Stimulated activated naive CD8-positive, alpha-beta T cell treated with anti-CD3 and anti-CD28 coated beads, Interleukin-15, amount 100 ng/mL, for 72 hours (primary cell): ENCODE data around the gene OSGIN1.

Experiments
- ATAC-seq: fragments of 150-1000 bp; cut with Tn5 transposase; 2 replicates; pipeline ENCODE4 v1.10.0; 2021; ENCODE audit warnings: mild to moderate bottlenecking, moderate library complexity
- DNase-seq, 2 donors: peaks; one replicate each; pipeline ENCODE4 v3.0.0; 2021 to 2022
- H3K27ac Mint-ChIP-seq, 2 donors: one replicate each; pipeline ENCODE4 v1.8.0; 2022; ENCODE audit warnings: mild to moderate bottlenecking in 2 of 2, mixed read lengths in 2 of 2, moderate library complexity in 2 of 2
- H3K27me3 Mint-ChIP-seq: one replicate; pipeline ENCODE4 v1.8.0; 2022; ENCODE audit warnings: mixed read lengths
- H3K4me1 Mint-ChIP-seq: one replicate; pipeline ENCODE4 v1.8.0; 2022; ENCODE audit warnings: mild to moderate bottlenecking, mixed read lengths
- H3K4me3 Mint-ChIP-seq, 2 donors: one replicate each; pipeline ENCODE4 v1.8.0; 2022; ENCODE audit warnings: mild to moderate bottlenecking in 2 of 2, mixed read lengths in 2 of 2, moderate library complexity in 1 of 2
- H3K9me3 Mint-ChIP-seq, 2 donors: one replicate each; pipeline ENCODE4 v1.8.0; 2022; ENCODE audit warnings: mixed read lengths in 2 of 2

The OSGIN1 gene

DNA sequence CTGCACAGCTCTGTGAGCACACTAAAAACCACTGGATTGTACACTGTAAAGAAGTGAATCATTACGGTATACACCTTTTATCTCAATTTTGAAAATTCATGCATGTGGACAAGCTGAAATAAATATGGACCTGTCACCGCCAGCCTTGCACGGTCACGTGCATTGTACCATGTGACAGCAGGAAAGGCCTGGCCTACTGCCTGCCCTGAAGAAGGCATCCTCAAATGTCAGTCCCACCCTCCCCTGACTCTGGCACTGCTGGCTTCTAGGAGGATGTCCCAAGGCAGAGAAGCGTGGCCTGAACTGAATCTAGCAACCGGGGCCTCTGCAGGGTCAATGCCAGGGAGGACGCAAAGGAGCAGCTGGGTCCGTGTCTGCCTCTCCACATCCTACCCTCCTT lies 54.9 kb downstream of the OSGIN1 start:
- Mint-ChIP-seq H3K9me3 (no peaks in the 10 kb centered on the region), H3K27me3 (peaks cover 21% of the 10 kb centered on the region), H3K4me3 (no peak overlapping the region), H3K27ac (no peak overlapping the region), H3K4me1 (no peaks in the 10 kb centered on the region)
- DNase-seq (no peak), ATAC-seq (no peak)

DNA sequence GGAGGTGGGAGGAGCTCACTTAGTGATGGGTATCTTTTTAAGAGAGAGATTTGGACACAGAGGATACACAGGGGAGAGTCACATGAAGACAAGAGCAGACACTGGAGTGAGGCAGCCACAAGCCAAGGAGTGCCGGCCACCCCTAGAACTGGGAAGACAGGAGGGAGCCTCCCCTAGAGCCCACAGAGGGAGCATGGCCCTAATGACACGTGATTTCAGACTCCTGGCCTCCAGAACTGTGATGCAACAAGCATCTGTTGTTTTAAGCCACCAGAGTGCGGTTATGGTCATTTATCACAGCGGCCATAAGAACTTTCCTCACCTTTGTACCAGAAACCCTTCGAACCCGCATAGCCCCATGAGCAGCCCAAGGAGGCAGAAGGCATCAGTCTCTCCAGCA lies 56.2 kb downstream of the OSGIN1 start:
- ATAC-seq: no peak
- Mint-ChIP-seq H3K4me1 (peaks cover 7% of the 10 kb centered on the region), H3K4me3 (no peak overlapping the region), H3K27me3 (peaks cover 22% of the 10 kb centered on the region), H3K9me3 (peaks cover 0 to under 1% of the 10 kb centered on the region in 2 donors), H3K27ac (no peak overlapping the region)
- no peak for DNase-seq

DNA sequence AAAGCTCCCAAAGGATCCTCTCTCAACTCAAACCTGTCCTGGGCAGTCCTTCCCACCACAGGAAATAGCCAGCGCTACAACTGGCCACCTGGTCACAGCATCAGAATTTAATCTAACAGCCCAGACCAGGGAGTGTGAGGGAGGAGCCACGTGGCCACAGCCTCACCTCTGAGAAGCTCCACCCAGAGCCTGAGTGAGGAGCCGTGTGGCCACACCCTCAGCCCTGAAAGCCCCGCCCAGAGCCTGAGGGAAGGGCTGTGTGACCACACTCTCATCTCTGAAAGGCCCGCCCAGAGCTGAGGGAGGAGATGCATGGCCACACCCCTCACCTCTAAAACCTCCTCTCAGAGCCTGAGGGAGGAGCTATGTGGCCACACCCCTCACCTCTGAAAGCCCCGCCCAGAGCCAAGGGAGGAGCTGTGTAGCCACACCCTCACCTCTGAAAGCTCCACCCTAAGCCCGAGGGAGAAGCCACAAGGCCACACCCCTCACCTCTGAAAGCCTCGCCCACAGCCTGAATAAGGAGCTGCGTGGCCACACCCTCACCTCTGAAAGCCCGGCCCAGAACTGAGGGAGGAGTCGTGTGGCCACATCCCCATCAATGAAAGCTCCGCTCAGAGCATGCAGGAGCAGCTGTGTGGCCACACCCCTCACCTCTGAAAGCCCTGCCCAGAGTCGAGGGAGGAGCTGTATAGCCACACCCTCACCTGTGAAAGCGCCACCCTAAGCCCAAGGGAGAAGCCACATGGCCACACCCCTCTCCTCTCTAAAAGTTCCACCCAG lies 60.9 kb downstream of the OSGIN1 start:
- peaks cover 17% of the 10 kb centered on the region for H3K27me3 Mint-ChIP-seq
- H3K9me3 Mint-ChIP-seq: peaks cover 4 to 14% of the 10 kb centered on the region in 2 donors
- peaks cover 12% of the 10 kb centered on the region for H3K4me1 Mint-ChIP-seq
- H3K27ac Mint-ChIP-seq: peak overlapping the region; percentile 19 to 67
- ATAC-seq: peak; percentile 89
- H3K4me3 Mint-ChIP-seq: peak overlapping the region; percentile 12 to 48
- DNase-seq: peak; percentile 79 to 85

DNA sequence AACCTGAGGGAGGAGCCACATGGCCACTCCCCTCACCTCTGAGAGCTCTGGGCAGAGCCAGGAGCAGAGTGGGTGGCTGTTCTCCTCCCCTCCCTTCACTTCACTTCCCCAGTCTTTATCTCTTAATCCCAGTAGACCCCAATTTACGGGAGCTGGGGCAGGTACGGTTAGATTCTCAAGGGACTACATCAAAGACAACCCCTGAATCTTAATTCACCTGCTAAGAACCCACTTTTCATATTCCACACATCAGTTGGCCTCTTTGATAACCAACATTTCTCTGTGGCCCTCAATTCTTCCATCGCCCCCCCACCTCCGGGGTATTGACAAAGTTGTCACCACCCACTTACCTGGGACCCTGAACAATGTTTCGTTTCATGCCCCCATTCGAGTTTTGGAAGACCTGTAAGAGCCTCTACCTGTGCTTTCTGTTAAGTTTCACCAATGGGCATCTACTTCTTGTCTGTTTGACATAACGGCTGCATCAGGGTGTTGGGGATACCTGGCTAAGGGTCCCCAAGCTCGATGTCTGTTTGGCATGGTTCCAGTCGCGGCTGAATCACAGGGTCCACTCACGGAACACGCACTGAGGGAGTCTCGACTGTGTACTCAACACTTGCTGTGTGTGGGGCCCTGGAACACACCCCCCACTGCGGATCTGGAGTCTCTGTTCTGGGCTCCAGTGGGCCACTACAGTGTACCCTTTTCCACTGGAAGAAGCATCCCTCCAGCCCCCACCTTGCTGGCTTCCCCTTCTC lies 61.7 kb downstream of the OSGIN1 start:
- peak overlapping the region in 1 of 2 donors; percentile 82 for H3K27ac Mint-ChIP-seq
- ATAC-seq (no peak), DNase-seq (no peak)
- H3K27me3 Mint-ChIP-seq: peaks cover 17% of the 10 kb centered on the region
- H3K9me3 Mint-ChIP-seq: peaks cover 4 to 19% of the 10 kb centered on the region in 2 donors
- H3K4me1 Mint-ChIP-seq: peaks cover 12% of the 10 kb centered on the region
- H3K4me3 Mint-ChIP-seq: peak overlapping the region; percentile 12 to 48

DNA sequence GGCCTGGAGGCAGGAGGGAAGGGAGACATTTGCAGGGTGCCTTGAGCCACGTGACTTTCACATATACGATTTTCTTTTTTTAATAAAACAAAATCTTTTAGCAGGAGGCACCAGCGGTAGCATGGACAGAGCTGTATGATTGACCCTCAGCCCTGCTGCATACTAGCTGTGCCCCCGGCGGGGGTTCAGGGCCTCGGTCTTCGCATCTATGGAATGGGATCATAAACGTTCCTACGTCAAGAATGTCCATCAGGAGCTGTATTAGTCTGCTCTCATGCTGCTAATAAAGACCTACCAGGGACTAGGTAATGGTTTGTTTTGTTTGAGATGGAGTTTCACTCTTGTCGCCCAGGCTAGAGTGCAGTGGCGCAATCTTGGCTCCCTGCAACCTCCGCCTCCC lies 62.4 kb downstream of the OSGIN1 start:
- no peak overlapping the region for H3K27ac Mint-ChIP-seq
- no peak overlapping the region for H3K4me3 Mint-ChIP-seq
- DNase-seq (no peak), ATAC-seq (no peak)
- H3K27me3 Mint-ChIP-seq: peaks cover 15% of the 10 kb centered on the region
- peaks cover 4 to 21% of the 10 kb centered on the region in 2 donors for H3K9me3 Mint-ChIP-seq
- peaks cover 12% of the 10 kb centered on the region for H3K4me1 Mint-ChIP-seq
